OCI-LY7 (cell line): ENCODE results near the gene VKORC1. TPM values are rescaled to one million over a fixed set of nuclear protein-coding genes. Genes with fewer than 3 reads are reported as not detected.

Source experiments
- BruUV-seq: library from RNA; stranded (reverse); fragments of 400-500 nt; replicated peaks from 2 replicates; lab custom pipeline; 2021; lab: Mats Ljungman, UMichigan
- CTCF ChIA-PET: fragments of 300-600 bp; sonication (Branson Sonifier 250); formaldehyde crosslinking; loops from one replicate; lab custom pipeline; 2022; ENCODE audit warnings: antibody characterized with exemption; ENCODE audit not compliant: unreplicated experiment; lab: Charles Lee
- POLR2A ChIA-PET: fragments of 300-600 bp; sonication (Branson Sonifier 250); formaldehyde crosslinking; loops from one replicate; lab custom pipeline; 2022; ENCODE audit warnings: antibody characterized with exemption; lab: Charles Lee
- DNase-seq: peaks from one replicate; pipeline ENCODE4 v3.0.0-alpha.2; 2015; ENCODE audit warnings: low spot score
- H2AFZ ChIP-seq: fragments of 200-600 bp; sonication (generic), shearing (Covaris generic); 2 replicates; pipeline ENCODE4 v1.6.1; 2014; ENCODE audit warnings: mild to moderate bottlenecking, antibody characterized with exemption, low read length, moderate library complexity
- H3K27ac ChIP-seq: fragments of 200-600 bp; sonication (generic); 2 replicates; pipeline ENCODE4 v1.5.1; 2014; ENCODE audit warnings: mixed run types, low read depth, mild to moderate bottlenecking, moderate library complexity, low read length, inconsistent platforms; ENCODE audit not compliant: poor library complexity, severe bottlenecking
- H3K36me3 ChIP-seq: fragments of 200-600 bp; sonication (generic); 2 replicates; pipeline ENCODE4 v1.6.1; 2014; ENCODE audit warnings: mild to moderate bottlenecking, antibody characterized with exemption, low read length, moderate library complexity, mixed read lengths; ENCODE audit not compliant: insufficient read depth
- H3K4me1 ChIP-seq: fragments of 200-600 bp; sonication (generic); 2 replicates; pipeline ENCODE4 v1.5.1; 2014; ENCODE audit warnings: mild to moderate bottlenecking, low read length; ENCODE audit not compliant: insufficient read depth, poor library complexity, severe bottlenecking
- H3K4me2 ChIP-seq: fragments of 200-600 bp; sonication (generic); 2 replicates; pipeline ENCODE4 v1.6.1; 2014; ENCODE audit warnings: mild to moderate bottlenecking, low read length
- H3K4me3 ChIP-seq: fragments of 200-600 bp; sonication (generic); 2 replicates; pipeline ENCODE4 v1.5.1; 2014; ENCODE audit warnings: mild to moderate bottlenecking, low read depth, low read length; ENCODE audit not compliant: poor library complexity, severe bottlenecking
- H3K79me2 ChIP-seq: fragments of 200-600 bp; sonication (generic); 2 replicates; pipeline ENCODE4 v1.6.1; 2016; ENCODE audit warnings: low read depth, mild to moderate bottlenecking, low read length, moderate library complexity, mixed read lengths; ENCODE audit not compliant: insufficient read depth
- H3K9me2 ChIP-seq: fragments of 200-600 bp; sonication (generic); 2 replicates; pipeline ENCODE4 v1.6.1; 2016; ENCODE audit warnings: mild to moderate bottlenecking, low read length, mixed read lengths; ENCODE audit not compliant: insufficient read depth
- H3K9me3 ChIP-seq: fragments of 200-600 bp; sonication (generic); 2 replicates; pipeline ENCODE4 v1.6.1; 2014; ENCODE audit warnings: mild to moderate bottlenecking, mixed run types, low read length, mixed read lengths
- H4K20me1 ChIP-seq: fragments of 200-600 bp; sonication (generic); 2 replicates; pipeline ENCODE4 v1.6.1; 2014; ENCODE audit warnings: mild to moderate bottlenecking, antibody characterized with exemption, low read length, moderate library complexity, mixed read lengths; ENCODE audit not compliant: insufficient read depth
- EZH2phosphoT487 ChIP-seq: fragments of 200-600 bp; sonication (generic); IDR thresholded peaks from 2 replicates; pipeline ENCODE4 v1.6.1; 2018; ENCODE audit warnings: low read depth, borderline replicate concordance, mild to moderate bottlenecking, mixed run types, antibody characterized with exemption, low read length, moderate library complexity, mixed read lengths
- intact Hi-C: fragments of 100-400 bp; cut with micrococcal nuclease; formaldehyde crosslinking; loops from one replicate; pipeline ENCODE4 v1.10.0; 2022; ENCODE audit not compliant: unreplicated experiment
- total RNA-seq, 2 experiments: library from RNA; depleted of rRNA in 1 of 2; stranded (reverse); fragments of >200 nt in 1 of 2; shearing (Covaris generic) in 1 of 2; gene quantifications; 2 replicates each; pipeline ENCODE4 v1.2.3, GENCODE V29; 2014 to 2022
- TF ChIP-seq, protein P1 (sequence below): fragments of 200-600 bp; sonication (generic); conservative IDR thresholded peaks from 2 replicates; pipeline ENCODE4 v1.5.1; 2014; ENCODE audit warnings: mild to moderate bottlenecking, antibody characterized with exemption, low read length, moderate library complexity, mixed read lengths

The VKORC1 gene
- total RNA-seq, 2 experiments from 2014 or later = 69.3 to 70.2 TPM

DNA sequence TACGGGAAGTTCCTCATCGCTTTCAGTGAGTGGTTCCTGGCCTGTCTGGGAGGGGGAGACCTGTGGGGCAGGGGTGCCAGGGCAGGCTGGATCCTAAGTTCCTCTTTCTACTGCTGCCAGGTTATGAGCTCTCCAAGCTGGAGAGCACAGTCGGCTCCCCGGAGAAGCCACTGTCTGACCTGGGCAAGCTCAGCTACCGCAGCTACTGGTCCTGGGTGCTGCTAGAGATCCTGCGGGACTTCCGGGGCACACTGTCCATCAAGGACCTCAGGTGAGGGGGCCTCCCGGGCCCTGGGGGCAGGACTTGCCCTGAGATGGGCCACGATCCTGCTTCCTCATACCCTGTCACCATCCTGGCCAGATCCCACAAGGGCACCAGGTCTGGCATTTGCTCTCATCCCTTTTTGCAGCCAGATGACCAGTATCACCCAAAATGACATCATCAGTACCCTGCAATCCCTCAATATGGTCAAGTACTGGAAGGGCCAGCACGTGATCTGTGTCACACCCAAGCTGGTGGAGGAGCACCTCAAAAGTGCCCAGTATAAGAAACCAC lies 35.8 kb upstream of the VKORC1 start:
- TSS peak; percentile 62 for BruUV-seq
- no peak for DNase-seq
- TF ChIP-seq, protein P1, sequence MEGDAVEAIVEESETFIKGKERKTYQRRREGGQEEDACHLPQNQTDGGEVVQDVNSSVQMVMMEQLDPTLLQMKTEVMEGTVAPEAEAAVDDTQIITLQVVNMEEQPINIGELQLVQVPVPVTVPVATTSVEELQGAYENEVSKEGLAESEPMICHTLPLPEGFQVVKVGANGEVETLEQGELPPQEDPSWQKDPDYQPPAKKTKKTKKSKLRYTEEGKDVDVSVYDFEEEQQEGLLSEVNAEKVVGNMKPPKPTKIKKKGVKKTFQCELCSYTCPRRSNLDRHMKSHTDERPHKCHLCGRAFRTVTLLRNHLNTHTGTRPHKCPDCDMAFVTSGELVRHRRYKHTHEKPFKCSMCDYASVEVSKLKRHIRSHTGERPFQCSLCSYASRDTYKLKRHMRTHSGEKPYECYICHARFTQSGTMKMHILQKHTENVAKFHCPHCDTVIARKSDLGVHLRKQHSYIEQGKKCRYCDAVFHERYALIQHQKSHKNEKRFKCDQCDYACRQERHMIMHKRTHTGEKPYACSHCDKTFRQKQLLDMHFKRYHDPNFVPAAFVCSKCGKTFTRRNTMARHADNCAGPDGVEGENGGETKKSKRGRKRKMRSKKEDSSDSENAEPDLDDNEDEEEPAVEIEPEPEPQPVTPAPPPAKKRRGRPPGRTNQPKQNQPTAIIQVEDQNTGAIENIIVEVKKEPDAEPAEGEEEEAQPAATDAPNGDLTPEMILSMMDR = no peak
- no peak for TF ChIP-seq EZH2phosphoT487
- H3K9me3 ChIP-seq = no peaks in the 10 kb centered on the region
- no peak overlapping the region for H3K4me2 ChIP-seq
- intact Hi-C loops = no loop called here
- H2AFZ ChIP-seq = no peak overlapping the region
- H3K36me3 ChIP-seq = peaks cover 41% of the 10 kb centered on the region
- H4K20me1 ChIP-seq = no peaks in the 10 kb centered on the region
- H3K79me2 ChIP-seq = no peaks in the 10 kb centered on the region
- POLR2A ChIA-PET = interaction anchor here (0.5 to 2.8 kb wide), 2 partner anchors 12 to 16 kb away, joined by 3 to 8 read pairs; partner anchors contain the start of gene KAT8
- H3K4me1 ChIP-seq = no peaks in the 10 kb centered on the region
- H3K4me3 ChIP-seq = no peak overlapping the region
- CTCF ChIA-PET = no interaction called here
- H3K9me2 ChIP-seq = no peaks in the 10 kb centered on the region
- no peak overlapping the region for H3K27ac ChIP-seq

DNA sequence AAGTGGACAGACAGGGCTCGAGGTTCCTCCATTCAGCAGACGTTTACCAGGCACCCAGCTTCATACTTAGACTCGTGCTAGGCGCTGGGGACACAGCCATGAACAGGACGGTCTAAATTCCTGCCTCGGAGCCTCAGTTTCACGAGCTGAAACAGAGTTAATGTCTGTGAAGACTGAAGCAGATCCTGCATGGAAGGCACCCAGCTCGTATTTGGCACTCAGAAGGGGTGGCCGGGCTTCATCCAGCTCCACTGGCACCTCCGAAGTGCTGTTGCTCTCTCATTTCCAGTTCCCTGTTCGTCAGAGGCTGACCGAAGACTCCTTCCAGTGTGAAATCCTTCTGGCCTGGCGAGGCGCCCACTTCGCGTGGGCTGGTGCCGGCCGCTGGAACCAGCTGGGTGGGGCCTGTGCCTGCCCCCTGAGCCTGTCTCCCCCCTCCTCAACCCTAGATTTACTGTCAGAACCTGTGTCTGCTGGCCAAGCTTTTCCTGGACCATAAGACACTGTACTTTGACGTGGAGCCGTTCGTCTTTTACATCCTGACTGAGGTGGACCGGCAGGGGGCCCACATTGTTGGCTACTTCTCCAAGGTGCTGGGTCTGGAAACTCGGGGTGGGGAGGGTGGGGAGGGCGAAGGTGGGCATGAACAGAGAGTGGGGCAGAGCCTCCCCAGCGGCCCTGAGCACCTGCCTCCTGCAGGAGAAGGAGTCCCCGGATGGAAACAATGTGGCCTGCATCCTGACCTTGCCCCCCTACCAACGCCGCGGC lies 35.2 kb upstream of the VKORC1 start:
- no peak overlapping the region for H3K27ac ChIP-seq
- intact Hi-C loops = no loop called here
- H3K9me2 ChIP-seq = no peaks in the 10 kb centered on the region
- ChIA-PET CTCF (no interaction called here), POLR2A (interaction anchor here (0.5 to 2.8 kb wide), 3 partner anchors 12 to 93 kb away, joined by 3 to 8 read pairs (median 4); partner anchors contain the start of gene KAT8)
- no peaks in the 10 kb centered on the region for H3K9me3 ChIP-seq
- no peaks in the 10 kb centered on the region for H3K4me1 ChIP-seq
- BruUV-seq = no TSS peak
- H2AFZ ChIP-seq = no peak overlapping the region
- DNase-seq = no peak
- H3K4me3 ChIP-seq = no peak overlapping the region
- no peaks in the 10 kb centered on the region for H3K79me2 ChIP-seq
- TF ChIP-seq, protein P1 = no peak
- no peak for TF ChIP-seq EZH2phosphoT487
- no peaks in the 10 kb centered on the region for H4K20me1 ChIP-seq
- no peak overlapping the region for H3K4me2 ChIP-seq
- H3K36me3 ChIP-seq = peaks cover 41% of the 10 kb centered on the region
